GM10248 (cell line): ENCODE measurements around the gene RMI1.

Source experiments
- CTCF ChIA-PET: fragments of 300-600 bp; sonication (Branson Sonifier 250); formaldehyde crosslinking; extraction: SDS; loops from one replicate; lab custom pipeline; 2021; ENCODE audit warnings: antibody characterized with exemption; lab: Yijun Ruan, JAX
- POLR2A ChIA-PET: fragments of 350-650 bp; sonication (Branson Sonifier 250); formaldehyde crosslinking; extraction: SDS; loops from one replicate; lab custom pipeline; 2020; ENCODE audit warnings: antibody characterized with exemption; lab: Yijun Ruan, JAX
- DNase-seq: peaks from one replicate; pipeline ENCODE4 v3.0.0; 2012; ENCODE audit errors: extremely low spot score
- CTCF ChIP-seq: IDR thresholded peaks from 2 replicates; pipeline ENCODE4 v1.5.1; 2012; ENCODE audit warnings: mild to moderate bottlenecking, low read depth; ENCODE audit errors: extremely low read depth, missing control alignments, control extremely low read depth

Gene RMI1

DNA sequence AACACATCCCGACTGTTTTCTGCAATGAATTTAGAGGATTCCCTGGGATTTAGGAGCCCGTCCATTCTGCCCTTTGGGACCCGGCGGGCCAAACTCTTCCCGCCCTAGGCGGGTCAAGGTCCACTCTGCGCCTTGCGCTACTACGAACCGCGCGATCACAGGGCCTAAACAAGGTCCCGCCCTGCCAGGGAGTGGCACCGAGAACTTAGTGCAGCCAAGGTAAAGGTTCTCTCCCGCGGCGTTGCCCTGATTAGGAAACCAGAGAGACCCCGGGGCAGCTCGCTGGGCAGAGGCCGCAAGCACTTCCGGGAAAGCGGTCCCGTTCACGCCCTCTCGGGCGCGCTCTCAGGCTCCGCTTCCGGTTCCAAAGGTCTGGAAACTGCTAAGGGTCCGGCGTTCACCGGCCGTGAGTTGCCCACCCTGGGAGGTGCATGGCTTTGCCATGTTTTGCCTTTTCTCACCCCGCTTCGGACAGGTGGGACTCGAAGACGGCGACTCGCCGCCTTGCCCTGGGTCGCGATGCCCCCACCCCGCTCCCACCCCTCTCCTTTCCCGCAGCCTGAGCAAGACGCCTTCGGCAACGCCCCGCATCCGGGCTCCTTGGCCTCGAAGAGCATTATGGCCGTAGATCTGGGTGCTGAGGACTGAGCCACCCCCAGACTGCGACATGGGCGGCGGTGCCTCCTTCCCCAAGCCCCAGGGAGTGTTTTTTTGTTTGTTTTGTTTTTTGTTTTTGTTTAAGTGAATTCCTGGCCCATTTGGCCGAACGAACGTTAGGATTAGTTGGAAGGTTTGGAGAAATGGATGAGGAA, 24.0 kb upstream of the RMI1 start:
- DNase-seq = peak; percentile 76
- CTCF ChIA-PET = interaction anchor here (0.9 to 1.0 kb wide), 3 partner anchors 10 to 304 kb away, joined by 3 to 6 read pairs (median 3); no protein-coding TSS in a partner anchor
- TF ChIP-seq CTCF = no peak
- POLR2A ChIA-PET = interaction anchor here (0.6 to 0.7 kb wide), 2 partner anchors 17 to 357 kb away, joined by 3 to 7 read pairs; no protein-coding TSS in a partner anchor

DNA sequence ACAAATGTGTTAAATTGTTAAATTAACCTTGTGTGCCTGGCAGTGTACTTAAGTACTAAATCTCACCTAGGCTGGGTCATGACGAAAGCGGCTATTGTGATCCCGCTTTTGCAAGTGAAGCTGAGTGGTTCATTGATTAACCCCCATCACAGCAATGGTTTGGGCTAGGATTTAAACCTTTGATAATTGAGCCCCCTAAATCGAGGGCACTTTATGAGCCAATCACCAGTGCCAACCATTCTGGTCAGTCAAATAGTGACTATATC, 23.4 kb upstream of the RMI1 start:
- TF ChIP-seq CTCF = no peak
- no peak for DNase-seq
- ChIA-PET CTCF (interaction anchor here (1.7 kb wide), 1 partner anchor 10 kb away, joined by 8 read pairs; no protein-coding TSS in a partner anchor), POLR2A (no interaction called here)

DNA sequence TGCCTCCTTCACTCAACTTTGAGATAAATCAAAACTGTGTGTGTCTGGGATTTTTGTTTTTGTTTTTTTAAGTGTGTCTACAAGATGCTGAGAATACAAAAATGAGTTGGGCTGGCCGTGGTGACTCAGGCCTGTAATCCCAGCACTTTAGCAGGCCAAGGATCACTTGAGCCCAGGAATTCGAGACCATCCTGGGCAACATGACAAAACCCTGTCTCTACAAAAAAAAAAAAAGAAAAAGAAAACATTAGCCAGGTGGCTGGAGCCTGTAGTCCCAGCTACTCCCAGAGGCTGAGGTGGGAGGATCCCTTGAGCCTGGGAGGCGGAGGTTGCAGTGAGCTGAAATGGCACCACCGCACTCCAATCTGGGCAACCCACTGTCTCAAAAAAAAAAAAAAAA, 21.5 kb upstream of the RMI1 start:
- POLR2A ChIA-PET = interaction anchor here (0.7 kb wide), 1 partner anchor 16 kb away, joined by 4 read pairs; no protein-coding TSS in a partner anchor
- CTCF ChIA-PET = no interaction called here
- no peak for TF ChIP-seq CTCF
- no peak for DNase-seq

DNA sequence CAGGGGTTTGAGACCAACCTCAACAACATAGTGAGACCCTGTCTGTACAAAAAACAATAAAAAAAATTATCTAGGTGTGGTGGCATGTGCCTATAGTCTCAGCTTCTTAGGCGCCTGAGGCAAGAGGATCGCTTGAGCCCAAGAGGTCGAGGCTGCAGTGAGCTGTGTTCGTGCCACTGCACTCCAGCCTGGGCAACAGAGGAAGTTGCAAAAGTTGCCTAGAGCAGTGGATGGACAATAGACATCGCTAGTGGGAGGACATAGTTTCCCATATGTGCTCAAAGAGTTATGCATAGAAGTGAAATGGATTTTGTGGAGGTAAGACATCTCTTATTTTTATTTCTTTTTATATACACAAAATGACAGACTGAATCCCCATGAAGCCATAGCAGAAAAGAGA, 19.6 kb upstream of the RMI1 start:
- ChIA-PET POLR2A (interaction anchor here (1.0 kb wide), 2 partner anchors 9 to 12 kb away, joined by 3 read pairs; no protein-coding TSS in a partner anchor), CTCF (interaction anchor here (0.9 to 2.8 kb wide), 4 partner anchors 16 to 300 kb away, joined by 3 to 8 read pairs (median 4); no protein-coding TSS in a partner anchor)
- no peak for DNase-seq
- TF ChIP-seq CTCF = no peak

DNA sequence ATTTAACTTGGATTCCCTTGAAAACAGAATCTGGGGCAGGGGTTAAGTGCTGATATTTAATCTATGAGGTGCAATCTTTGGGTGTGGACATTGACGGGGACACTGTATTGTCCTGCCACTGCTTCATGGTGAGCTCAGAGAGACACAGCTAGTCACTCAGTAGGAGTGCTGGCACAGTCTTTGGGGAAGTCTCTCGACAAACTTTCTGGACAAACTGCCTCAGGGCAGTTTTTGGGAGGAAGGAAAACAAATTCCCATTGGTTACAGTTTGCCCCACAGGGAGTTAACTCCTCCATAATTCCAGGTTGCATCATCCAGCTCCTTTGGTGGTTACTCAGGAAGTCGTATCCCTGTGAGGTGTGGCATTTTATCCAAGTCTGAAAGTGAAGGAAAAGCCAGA, 18.4 kb upstream of the RMI1 start:
- no peak for TF ChIP-seq CTCF
- CTCF ChIA-PET = interaction anchor here (0.7 to 2.8 kb wide), 4 partner anchors 12 to 299 kb away, joined by 3 to 8 read pairs (median 4); partner anchors contain the start of gene KIF27
- DNase-seq = no peak
- POLR2A ChIA-PET = interaction anchor here (0.6 to 1.1 kb wide), 5 partner anchors 9 to 345 kb away, joined by 3 to 5 read pairs (median 3); no protein-coding TSS in a partner anchor

GRCh38 chr9:83964973-83965349, 15.6 kb upstream of the RMI1 start:
- ChIA-PET CTCF (no interaction called here), POLR2A (interaction anchor here (0.5 kb wide), 1 partner anchor 13 kb away, joined by 4 read pairs; no protein-coding TSS in a partner anchor)
- no peak for TF ChIP-seq CTCF
- DNase-seq = no peak
